KG1 (cell line): ENCODE measurements around the gene CES5A.
"Not testable (repeated sequence)": the region's sequence is repeated elsewhere in the genome, so short reads cannot be mapped to it uniquely, and the experiment has no call there.

Source experiments
- DNase-seq: peaks from one replicate; lab custom pipeline; 2025; lab: John Stamatoyannopoulos, UW

CES5A gene

GRCh38 chr16:55876854-55877253 is 1.7 kb upstream of the CES5A start:
- DNase-seq = no peak

DNA sequence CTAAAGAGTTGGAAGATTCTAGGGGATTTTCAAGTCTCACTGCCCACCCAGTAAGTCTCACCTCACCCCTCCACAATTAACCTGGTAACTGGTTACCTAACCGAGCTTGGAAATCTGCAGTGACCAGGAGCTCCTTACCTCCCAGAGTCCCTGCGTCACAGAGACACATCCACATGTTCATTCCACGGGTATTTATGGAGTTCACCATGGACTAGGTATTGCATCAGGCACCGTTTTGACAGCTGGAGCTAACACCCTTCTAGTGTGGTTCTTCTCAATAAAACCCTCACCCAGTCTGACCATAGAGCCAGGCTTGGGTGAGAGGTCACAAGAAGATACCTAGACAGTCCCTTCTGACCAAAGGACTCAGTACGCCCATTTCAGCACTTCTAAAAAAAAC is 2.1 kb downstream of the CES5A start:
- DNase-seq = no peak

- DNase-seq = no peak
Measured at GRCh38 chr16:55872130-55872529, 3.0 kb downstream of the CES5A start.

- DNase-seq = no peak
Measured at GRCh38 chr16:55871411-55872038, 3.6 kb downstream of the CES5A start.

DNA sequence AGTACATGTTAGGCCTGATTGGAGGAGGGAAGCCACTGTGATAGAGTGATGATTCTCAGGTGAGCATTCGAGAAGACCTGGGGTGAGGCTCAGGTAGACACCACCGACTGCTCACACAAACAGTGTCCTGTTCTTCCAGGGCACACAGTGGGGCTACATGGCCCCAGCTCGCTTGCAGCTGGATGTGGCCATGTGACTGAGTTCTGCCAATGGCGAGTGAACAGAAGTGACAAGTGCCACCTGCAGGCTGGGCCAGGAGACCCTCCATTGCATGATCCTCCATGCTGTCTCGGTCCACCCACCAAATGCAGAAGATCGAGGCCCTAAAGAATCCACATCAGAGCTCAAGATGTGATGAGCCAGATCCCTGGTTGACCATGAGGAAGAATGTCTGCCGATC is 6.2 kb downstream of the CES5A start:
- DNase-seq = no peak

DNA sequence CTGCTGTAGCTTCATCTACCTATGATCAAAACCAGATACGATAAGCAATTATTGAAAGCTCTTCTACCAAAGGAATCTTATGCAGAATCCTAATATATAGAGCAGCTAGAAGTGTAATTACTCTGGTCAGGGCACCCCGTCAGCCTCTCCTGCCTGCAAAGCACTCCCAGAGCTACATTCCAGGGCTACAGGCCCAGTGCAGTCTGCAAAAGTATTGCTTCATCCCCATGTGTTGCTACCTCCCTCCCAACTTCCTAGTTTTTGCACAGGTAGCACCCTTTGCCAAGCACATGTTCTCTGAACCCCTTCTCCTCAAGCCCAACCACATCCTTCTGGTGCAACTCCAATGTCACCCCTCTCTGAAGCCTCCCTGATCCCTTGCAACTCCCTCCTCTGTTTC is 7.0 kb downstream of the CES5A start:
- DNase-seq = no peak

DNA sequence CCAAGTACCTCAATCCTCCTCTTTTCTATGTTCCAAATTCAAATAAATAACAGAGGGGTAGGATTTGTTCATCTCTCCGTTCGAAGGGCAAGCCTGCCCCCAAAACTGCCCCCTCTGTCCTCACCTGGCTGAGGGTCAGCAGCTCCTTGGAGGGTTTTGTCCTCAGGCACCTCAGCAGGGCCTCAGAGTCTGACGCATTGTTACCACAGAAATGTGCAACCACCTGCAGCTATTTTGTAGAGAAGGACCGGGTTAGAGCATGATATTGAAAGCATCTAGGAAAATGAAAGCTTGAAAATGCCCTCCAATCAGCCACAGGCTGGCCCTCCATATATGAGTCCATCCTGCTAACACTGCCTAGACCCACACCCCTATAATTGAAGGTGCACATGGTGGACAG is 13.9 kb downstream of the CES5A start:
- no peak for DNase-seq

GRCh38 chr16:55857650-55858049 is 17.5 kb downstream of the CES5A start:
- DNase-seq = not testable (repeated sequence)

- no peak for DNase-seq
Measured at GRCh38 chr16:55856950-55857349, 18.2 kb downstream of the CES5A start.

- no peak for DNase-seq
Measured at GRCh38 chr16:55853114-55853513, 22.1 kb downstream of the CES5A start.

GRCh38 chr16:55849536-55849935 is 25.6 kb downstream of the CES5A start:
- no peak for DNase-seq

- DNase-seq = no peak
Measured at GRCh38 chr16:55846598-55847346, 28.4 kb downstream of the CES5A start.

DNA sequence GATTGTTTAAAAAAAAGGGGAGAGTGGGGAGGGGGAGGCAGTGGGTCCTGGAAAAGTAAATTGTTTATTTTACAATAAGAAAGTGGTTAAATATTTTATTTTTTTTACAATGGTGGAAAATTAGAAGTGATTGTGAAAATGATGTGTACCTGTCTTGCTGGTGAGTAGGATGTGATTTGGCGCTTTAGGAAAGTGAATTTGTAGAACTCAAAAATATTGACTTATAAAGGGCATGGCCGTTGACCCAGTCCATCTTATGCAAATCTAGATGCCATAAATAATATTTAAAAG is 32.1 kb downstream of the CES5A start:
- DNase-seq = no peak

GRCh38 chr16:55842369-55843104 is 32.6 kb downstream of the CES5A start:
- DNase-seq = no peak

DNA sequence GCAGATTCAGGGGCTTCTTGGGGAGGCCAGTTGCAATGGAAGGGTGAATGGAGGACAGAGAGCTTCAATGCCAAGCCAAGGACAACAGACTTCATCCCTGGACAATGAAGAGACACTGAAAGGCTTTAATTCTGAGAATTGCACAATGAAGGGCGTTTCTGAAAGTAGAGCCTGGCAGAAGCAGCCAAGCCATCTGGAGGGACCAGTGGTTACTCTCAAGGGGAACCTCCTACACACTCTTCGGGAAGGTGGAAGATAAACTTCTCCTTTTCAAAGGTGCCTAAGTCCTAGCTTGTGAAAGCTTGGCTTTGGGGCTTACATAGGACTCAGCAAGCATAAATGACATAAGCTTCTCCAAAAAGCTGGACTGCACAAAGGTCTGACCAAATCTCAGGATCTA is 36.1 kb downstream of the CES5A start:
- DNase-seq = peak; percentile 5

- no peak for DNase-seq
Measured at GRCh38 chr16:55836158-55836611, 39.0 kb downstream of the CES5A start.

GRCh38 chr16:55835581-55835980 is 39.6 kb downstream of the CES5A start:
- no peak for DNase-seq

- not testable (repeated sequence) for DNase-seq
Measured at GRCh38 chr16:55835173-55835572, 40.0 kb downstream of the CES5A start.

DNA sequence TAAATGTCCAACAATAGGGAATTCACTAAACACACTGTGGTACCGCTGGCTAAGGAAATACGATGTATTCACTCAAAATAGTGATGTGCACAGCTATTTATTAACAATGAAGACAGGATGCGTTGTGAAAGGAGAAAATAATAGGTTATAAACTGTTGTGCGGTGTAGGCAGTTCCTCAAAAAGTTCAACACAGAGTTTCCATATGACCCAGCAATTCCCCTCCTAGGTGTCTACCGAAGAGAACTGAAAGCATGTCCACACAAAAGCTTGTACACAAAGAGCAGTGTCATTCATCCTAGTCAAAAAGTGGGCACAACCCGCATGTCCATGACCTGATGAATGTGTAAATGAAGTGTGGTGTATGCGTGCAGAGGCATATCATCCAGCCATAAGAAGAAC is 41.1 kb downstream of the CES5A start:
- no peak for DNase-seq

DNA sequence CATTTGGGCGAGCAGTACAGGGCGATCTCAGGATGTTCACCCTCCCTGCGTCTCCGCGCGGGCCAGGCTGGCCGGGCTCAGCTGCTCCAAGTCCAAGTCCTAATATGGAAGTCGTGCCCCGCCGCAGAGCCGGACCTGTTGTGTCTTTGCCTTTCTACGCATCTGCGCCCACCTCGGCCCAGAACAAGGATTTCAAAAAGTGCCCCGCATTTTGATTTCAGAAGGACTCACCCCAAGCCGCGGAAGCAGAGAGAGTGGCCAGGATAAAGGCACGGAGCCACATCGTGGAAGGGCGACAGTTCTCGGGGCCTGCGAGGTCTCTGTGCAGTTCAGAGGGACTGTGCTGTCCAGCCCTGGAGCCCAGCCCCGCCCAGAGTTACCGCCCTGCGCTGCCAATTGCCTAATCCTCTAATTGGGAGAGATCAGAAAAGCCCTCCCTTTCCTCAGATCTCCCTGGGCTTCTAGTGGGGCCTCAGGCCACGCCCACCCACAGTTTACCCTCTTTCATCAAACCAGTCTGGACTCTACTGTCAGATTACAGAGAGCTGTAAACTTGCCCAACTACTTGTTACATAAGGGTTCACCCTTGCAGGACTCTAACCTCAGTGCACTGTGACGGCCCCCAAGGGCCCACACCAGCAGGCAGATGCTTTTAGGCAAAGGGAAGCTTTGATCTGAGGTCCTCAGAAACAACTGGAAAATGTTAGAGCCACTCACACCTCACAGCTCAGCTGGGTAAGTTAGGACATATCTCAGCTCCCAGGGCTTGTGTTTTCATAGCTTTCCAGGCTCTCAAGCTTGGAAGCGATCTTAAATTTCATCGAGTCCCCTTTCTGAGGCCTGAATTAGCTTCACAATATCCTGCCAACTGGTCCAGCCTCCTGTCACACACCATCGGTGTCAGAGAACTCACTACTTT is 42.1 kb downstream of the CES5A start, which contains the start of gene CES1:
Gene CES1 (minus strand): TSS at position 324 of the 919 bp plus-strand sequence. CDS start 41 bp downstream, at position 283.
- DNase-seq = no peak

- no peak for DNase-seq
Measured at GRCh38 chr16:55832425-55832772, 42.8 kb downstream of the CES5A start.

DNA sequence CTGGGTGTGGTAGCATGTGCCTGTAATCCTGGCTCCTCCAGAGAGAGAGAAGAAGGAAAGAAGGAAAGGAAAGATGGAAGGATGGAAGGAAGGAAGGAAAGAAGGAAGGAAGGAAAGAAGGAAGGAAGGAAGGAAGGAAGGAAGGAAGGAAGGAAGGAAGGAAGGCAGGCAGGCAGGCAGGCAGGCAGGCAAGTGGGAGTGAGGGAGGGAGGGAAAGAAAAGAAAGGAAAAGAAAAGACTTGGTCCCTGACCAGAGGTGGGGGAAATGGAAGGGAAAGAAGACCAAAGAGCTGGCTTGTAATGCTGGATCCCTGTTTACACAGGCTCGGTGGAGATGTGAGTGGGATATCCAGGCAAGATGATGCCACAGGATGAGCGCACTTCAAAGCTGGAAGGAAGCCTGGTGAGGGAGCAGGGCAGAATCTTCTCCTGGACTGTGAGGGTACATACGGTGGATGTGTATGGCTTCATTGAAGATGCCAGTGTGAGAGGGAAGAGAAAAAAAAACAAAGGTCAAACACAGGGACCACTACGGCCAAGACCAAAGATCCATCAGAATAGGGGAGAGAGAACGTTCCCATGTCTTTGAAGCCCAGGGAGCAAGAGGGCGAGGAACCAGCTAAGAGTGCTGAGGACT is 44.4 kb downstream of the CES5A start:
- no peak for DNase-seq
